Epithelial cell of esophagus (primary cell): ENCODE measurements around the gene ADAD2.

Source experiments
- DNase-seq: peaks from one replicate; pipeline ENCODE4 v3.0.0; 2010; ENCODE audit warnings: low read depth
- H3K4me3 ChIP-seq: 2 replicates; pipeline ENCODE4 v1.5.1; 2011; ENCODE audit warnings: mild to moderate bottlenecking, low read length, control low read depth
- CTCF ChIP-seq: IDR thresholded peaks from 2 replicates; pipeline ENCODE4 v1.5.1; 2011; ENCODE audit warnings: low read depth, mild to moderate bottlenecking, low read length, control low read depth, inconsistent platforms; ENCODE audit not compliant: insufficient read depth; ENCODE audit errors: missing control alignments

ADAD2 gene

GRCh38 chr16:84176192-84177053 is 14.5 kb upstream of the ADAD2 start:
- H3K4me3 ChIP-seq: no peak overlapping the region
- DNase-seq: no peak
- no peak for TF ChIP-seq CTCF

- H3K4me3 ChIP-seq: no peak overlapping the region
- no peak for TF ChIP-seq CTCF
- peak; percentile 63 for DNase-seq
These were observed 13.2 kb upstream of the ADAD2 start for GRCh38 chr16:84177741-84178073.

DNA sequence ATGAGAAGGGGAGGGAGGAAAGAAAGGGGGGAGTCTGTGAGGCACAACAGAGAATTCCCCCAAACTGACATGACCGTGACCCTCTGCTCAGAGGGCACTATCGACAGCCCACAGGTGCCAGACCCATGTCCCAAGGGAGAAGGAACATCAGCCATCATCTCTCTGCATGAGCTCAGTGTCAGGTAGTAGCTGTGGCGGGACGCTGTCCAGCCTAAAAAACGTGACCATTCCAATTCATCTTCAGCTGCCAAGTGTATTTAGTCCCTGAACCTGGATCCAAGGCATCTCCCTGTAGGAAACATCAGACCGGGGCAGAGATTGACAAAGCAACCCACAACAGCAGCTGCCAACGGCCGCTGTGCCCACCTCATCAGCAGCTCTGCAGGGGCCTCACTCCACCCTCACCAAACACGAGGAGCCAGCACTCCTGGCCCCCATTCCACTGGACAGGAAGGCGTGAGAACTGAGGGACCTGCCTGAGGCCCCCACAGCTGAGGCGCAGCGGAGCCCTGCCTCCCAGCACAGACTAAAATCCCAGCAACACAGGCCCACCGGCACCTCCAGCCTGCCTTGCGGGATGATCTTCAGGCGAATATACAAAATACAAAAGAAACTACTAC is 12.7 kb upstream of the ADAD2 start:
- H3K4me3 ChIP-seq: no peak overlapping the region
- TF ChIP-seq CTCF: no peak
- DNase-seq: no peak

DNA sequence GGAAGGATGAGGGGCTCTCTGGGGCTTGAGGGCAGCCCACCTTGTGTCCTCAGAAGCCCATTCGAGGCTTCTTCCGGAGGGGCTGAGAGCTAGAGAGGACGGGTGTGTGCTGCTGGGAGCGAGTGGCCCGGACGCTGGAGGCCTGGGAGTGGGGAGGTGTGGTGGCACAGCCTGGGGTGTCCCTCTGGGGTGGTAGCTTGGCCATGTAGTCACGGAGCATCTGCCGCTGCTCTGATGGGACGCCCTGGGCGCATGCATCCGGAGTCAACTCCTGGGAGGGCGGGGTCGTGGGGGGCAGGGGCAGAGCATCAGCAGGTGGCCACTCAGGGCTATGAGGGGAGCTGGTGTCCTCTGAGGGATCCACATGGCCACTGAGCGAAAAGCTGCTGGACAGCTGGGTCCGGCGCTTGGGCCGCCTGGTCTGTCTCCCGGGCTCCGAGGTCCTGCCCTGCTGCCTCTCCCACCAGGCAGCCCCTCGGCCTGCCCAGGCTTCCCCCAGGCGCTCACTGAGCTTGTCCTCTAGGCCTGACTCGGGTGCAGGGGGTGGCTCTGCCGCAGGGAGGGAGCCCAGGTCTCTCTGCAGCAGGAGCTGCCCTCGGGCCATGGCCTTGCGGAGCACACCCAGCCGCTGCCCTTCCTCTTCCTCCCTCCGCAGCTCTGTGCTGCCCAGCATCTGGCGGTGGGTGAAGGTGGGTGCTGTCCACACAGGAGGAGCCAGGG is 11.9 kb upstream of the ADAD2 start:
- H3K4me3 ChIP-seq: no peak overlapping the region
- TF ChIP-seq CTCF: no peak
- no peak for DNase-seq

- no peak overlapping the region for H3K4me3 ChIP-seq
- no peak for DNase-seq
- TF ChIP-seq CTCF: no peak
These were observed 11.2 kb upstream of the ADAD2 start for GRCh38 chr16:84179612-84180320.

DNA sequence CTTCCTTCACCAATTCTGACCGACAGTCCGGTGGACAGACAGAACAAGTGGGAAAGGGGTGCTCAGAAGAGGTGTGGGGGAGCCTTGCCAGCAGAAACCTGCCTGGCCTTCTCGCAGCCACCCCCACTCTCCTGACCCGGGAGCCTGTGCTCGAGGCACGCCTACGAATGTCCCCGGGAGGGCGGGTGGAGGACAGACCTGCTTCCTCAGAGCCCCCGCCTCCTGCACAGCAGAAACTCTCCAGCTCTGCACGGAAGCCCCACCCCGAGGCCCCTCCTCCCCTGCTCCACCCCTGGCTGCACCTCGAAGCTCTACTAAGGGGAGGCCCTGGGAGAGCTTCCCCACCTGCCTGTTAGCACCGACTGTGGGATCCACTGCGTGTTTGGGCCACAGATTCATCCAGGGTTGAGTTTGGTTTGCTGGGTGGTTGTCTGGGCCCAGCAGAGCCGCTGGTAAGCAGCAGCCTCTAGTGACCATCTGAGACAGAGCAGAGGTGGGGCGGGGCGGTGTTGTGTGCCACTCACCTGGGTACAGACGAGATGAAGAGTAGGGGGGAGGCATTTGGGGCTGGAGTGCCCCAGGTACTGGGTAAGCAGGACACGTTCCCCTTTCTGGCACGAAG is 10.3 kb upstream of the ADAD2 start:
- TF ChIP-seq CTCF: no peak
- DNase-seq: no peak

More for the DNA sequence above, 10.3 kb upstream of the ADAD2 start:
- H3K4me3 ChIP-seq: no peak overlapping the region
